Measurements from ENCODE around the gene OR1L1.

The OR1L1 gene, protein sequence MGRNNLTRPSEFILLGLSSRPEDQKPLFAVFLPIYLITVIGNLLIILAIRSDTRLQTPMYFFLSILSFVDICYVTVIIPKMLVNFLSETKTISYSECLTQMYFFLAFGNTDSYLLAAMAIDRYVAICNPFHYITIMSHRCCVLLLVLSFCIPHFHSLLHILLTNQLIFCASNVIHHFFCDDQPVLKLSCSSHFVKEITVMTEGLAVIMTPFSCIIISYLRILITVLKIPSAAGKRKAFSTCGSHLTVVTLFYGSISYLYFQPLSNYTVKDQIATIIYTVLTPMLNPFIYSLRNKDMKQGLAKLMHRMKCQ

DNA sequence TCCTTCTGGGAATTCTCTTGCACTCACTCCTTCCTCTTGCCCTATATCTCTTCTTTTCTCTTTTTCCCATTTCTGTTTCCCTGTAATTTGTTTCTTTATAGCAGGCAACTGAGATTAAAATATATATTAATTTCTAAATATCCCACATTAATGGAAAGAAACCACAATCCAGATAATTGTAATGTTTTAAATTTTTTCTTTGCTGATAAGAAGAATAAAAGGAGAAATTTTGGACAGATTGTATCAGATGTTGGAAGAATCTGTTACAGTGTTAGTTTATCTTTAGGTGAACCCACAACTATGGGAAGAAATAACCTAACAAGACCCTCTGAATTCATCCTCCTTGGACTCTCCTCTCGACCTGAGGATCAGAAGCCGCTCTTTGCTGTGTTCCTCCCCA, at the start of gene OR1L1:
Gene OR1L1, plus strand, starts transcription at position 301 of the 400 bp plus-strand sequence. Its CDS starts 0 bp downstream, at position 301.
- DNase-seq (ENCODE audit: extremely low read depth, low read depth): no peak
- TF ChIP-seq, protein P1, sequence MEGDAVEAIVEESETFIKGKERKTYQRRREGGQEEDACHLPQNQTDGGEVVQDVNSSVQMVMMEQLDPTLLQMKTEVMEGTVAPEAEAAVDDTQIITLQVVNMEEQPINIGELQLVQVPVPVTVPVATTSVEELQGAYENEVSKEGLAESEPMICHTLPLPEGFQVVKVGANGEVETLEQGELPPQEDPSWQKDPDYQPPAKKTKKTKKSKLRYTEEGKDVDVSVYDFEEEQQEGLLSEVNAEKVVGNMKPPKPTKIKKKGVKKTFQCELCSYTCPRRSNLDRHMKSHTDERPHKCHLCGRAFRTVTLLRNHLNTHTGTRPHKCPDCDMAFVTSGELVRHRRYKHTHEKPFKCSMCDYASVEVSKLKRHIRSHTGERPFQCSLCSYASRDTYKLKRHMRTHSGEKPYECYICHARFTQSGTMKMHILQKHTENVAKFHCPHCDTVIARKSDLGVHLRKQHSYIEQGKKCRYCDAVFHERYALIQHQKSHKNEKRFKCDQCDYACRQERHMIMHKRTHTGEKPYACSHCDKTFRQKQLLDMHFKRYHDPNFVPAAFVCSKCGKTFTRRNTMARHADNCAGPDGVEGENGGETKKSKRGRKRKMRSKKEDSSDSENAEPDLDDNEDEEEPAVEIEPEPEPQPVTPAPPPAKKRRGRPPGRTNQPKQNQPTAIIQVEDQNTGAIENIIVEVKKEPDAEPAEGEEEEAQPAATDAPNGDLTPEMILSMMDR (IDR thresholded peaks at IDR 0.05; ENCODE audit: low read depth, low read length): no peak

- DNase-seq (ENCODE audit: extremely low read depth, low read depth): no peak
- TF ChIP-seq, protein P1 (IDR thresholded peaks at IDR 0.05; ENCODE audit: low read depth, low read length): no peak
Observed at GRCh38 chr9:122614362-122614761, 47.2 kb upstream of the OR1L1 start, which contains the start of gene OR1Q1. Gene OR1Q1, plus strand, starts transcription at chr9:122614738. Its CDS starts 0 bp downstream, at chr9:122614738.

- TF ChIP-seq, protein P1 (IDR thresholded peaks at IDR 0.05; ENCODE audit: low read depth, low read length): no peak
- no peak for DNase-seq (ENCODE audit: extremely low read depth, low read depth)
Observed at GRCh38 chr9:122619996-122620395, 41.5 kb upstream of the OR1L1 start.

DNA sequence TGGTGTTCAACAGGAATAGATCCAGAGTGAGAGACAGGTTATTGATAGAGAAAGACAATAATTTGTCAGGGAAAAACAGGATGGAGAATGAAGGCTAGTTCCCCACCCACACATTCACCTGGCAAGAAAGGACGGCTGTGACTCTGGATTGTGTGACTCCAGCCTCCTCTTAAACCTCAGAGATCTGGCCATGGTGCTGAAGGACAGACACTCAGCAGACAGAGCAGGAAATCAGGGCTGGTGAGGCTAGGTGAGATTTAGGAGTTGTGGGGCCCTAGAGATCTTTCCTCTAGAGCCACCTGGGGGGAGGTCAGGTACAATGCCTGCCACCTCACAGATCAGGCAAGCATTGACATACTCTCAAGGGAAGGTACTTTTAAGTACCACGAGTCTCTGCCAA, 19.3 kb upstream of the OR1L1 start:
- TF ChIP-seq, protein P1 (IDR thresholded peaks at IDR 0.05; ENCODE audit: low read depth, low read length): no peak
- no peak for DNase-seq (ENCODE audit: extremely low read depth, low read depth)

GRCh38 chr9:122656378-122656777, 5.1 kb upstream of the OR1L1 start:
- DNase-seq (ENCODE audit: extremely low read depth, low read depth): no peak
- TF ChIP-seq, protein P1 (IDR thresholded peaks at IDR 0.05; ENCODE audit: low read depth, low read length): no peak

GRCh38 chr9:122657527-122657926, 4.0 kb upstream of the OR1L1 start, which contains the start of gene OR1B1:
Gene OR1B1, minus strand, starts transcription at chr9:122657627.
- TF ChIP-seq, protein P1 (IDR thresholded peaks at IDR 0.05; ENCODE audit: low read depth, low read length): no peak
- no peak for DNase-seq (ENCODE audit: extremely low read depth, low read depth)

- no peak for DNase-seq (ENCODE audit: extremely low read depth, low read depth)
- TF ChIP-seq, protein P1 (IDR thresholded peaks at IDR 0.05; ENCODE audit: low read depth, low read length): no peak
Observed at GRCh38 chr9:122672481-122672880, 11.0 kb downstream of the OR1L1 start.
